GM15510 (cell line): ENCODE results near the gene BANK1.

ENCODE experiments used
- POLR2A ChIP-seq: IDR thresholded peaks from 3 replicates; pipeline ENCODE4 v1.6.1; 2011; ENCODE audit warnings: borderline replicate concordance; ENCODE audit not compliant: insufficient read length; ENCODE audit errors: extremely low read depth

The BANK1 gene

GRCh38 chr4:102007959-102008425 is 217.5 kb downstream of the BANK1 start:
- no peak for TF ChIP-seq POLR2A

- no peak for TF ChIP-seq POLR2A
These were observed 218.2 kb downstream of the BANK1 start for GRCh38 chr4:102008711-102009110.

- no peak for TF ChIP-seq POLR2A
These were observed 231.8 kb downstream of the BANK1 start for GRCh38 chr4:102022343-102022742.

- TF ChIP-seq POLR2A, result no peak
These were observed 237.4 kb downstream of the BANK1 start for GRCh38 chr4:102027961-102028360.

- TF ChIP-seq POLR2A, result no peak
These were observed 240.9 kb downstream of the BANK1 start for GRCh38 chr4:102031406-102031805.

GRCh38 chr4:102036016-102036415 is 245.5 kb downstream of the BANK1 start:
- no peak for TF ChIP-seq POLR2A

GRCh38 chr4:102036619-102037376 is 246.3 kb downstream of the BANK1 start:
- TF ChIP-seq POLR2A, result no peak

GRCh38 chr4:102037566-102037965 is 247.0 kb downstream of the BANK1 start:
- TF ChIP-seq POLR2A, result no peak

- no peak for TF ChIP-seq POLR2A
These were observed 252.6 kb downstream of the BANK1 start for GRCh38 chr4:102042871-102043802.

- TF ChIP-seq POLR2A, result no peak
These were observed 257.1 kb downstream of the BANK1 start for GRCh38 chr4:102047616-102048015.

GRCh38 chr4:102055805-102056204 is 265.3 kb downstream of the BANK1 start:
- TF ChIP-seq POLR2A, result no peak

- no peak for TF ChIP-seq POLR2A
These were observed 266.6 kb downstream of the BANK1 start for GRCh38 chr4:102057122-102057521.

- TF ChIP-seq POLR2A, result no peak
These were observed 270.6 kb downstream of the BANK1 start for GRCh38 chr4:102061133-102061532.

- no peak for TF ChIP-seq POLR2A
These were observed 274.4 kb downstream of the BANK1 start for GRCh38 chr4:102064747-102065442.

GRCh38 chr4:102076622-102077021 is 286.1 kb downstream of the BANK1 start:
- no peak for TF ChIP-seq POLR2A
